GM21381 (cell line): ENCODE data around the gene TLX1.

Experiments
- ATAC-seq: cut with Tn5 transposase; IDR thresholded peaks from one replicate; pipeline ENCODE4 v1.9.1; 2021; ENCODE audit warnings: mild to moderate bottlenecking, moderate library complexity; ENCODE audit not compliant: unreplicated experiment

The TLX1 gene

GRCh38 chr10:101111547-101111946 is 19.6 kb upstream of the TLX1 start:
- no peak for ATAC-seq

- no peak for ATAC-seq
Observed at GRCh38 chr10:101112799-101113594, 18.1 kb upstream of the TLX1 start.

GRCh38 chr10:101113890-101114403 is 17.2 kb upstream of the TLX1 start:
- no peak for ATAC-seq

GRCh38 chr10:101114646-101115045 is 16.5 kb upstream of the TLX1 start:
- ATAC-seq: no peak

GRCh38 chr10:101116754-101117153 is 14.3 kb upstream of the TLX1 start:
- ATAC-seq: no peak

GRCh38 chr10:101118031-101118430 is 13.1 kb upstream of the TLX1 start:
- no peak for ATAC-seq

GRCh38 chr10:101120520-101120883 is 10.6 kb upstream of the TLX1 start:
- ATAC-seq: no peak

- no peak for ATAC-seq
Observed at GRCh38 chr10:101120884-101121653, 10.0 kb upstream of the TLX1 start.

- ATAC-seq: no peak
Observed at GRCh38 chr10:101121654-101122031, 9.5 kb upstream of the TLX1 start.

GRCh38 chr10:101122270-101123084 is 8.6 kb upstream of the TLX1 start:
- no peak for ATAC-seq

GRCh38 chr10:101123085-101123814 is 7.8 kb upstream of the TLX1 start:
- ATAC-seq: no peak

GRCh38 chr10:101123815-101124617 is 7.1 kb upstream of the TLX1 start:
- ATAC-seq: no peak

GRCh38 chr10:101124933-101125332 is 6.2 kb upstream of the TLX1 start:
- no peak for ATAC-seq

- no peak for ATAC-seq
Observed at GRCh38 chr10:101126684-101127628, 4.1 kb upstream of the TLX1 start.

- no peak for ATAC-seq
Observed at GRCh38 chr10:101130141-101130540, 959 bp upstream of the TLX1 start.

GRCh38 chr10:101131962-101132635 is 999 bp downstream of the TLX1 start:
- ATAC-seq: no peak

GRCh38 chr10:101132636-101133473 is 1.8 kb downstream of the TLX1 start:
- no peak for ATAC-seq
